T-helper 1 cell treated with Interleukin-12 subunit alpha and Interleukin-12 subunit beta and Interleukin-4 antibody, amounts not matched to agents 30 μg/mL and 1 μg/mL, for 36 hours (primary cell): ENCODE results near the gene SLC1A5.
A peak's percentile ranks its signal among the peaks of the same experiment; 100 is the strongest.
"Not testable (repeated sequence)": the region's sequence is repeated elsewhere in the genome, so short reads cannot be mapped to it uniquely, and the experiment has no call there.

Experiments used
- H3K27ac Mint-ChIP-seq: one replicate; pipeline ENCODE4 v1.8.0; 2021; ENCODE audit warnings: mild to moderate bottlenecking, mixed read lengths
- H3K27me3 Mint-ChIP-seq: one replicate; pipeline ENCODE4 v1.8.0; 2021; ENCODE audit warnings: low read depth, mixed read lengths
- H3K36me3 Mint-ChIP-seq: one replicate; pipeline ENCODE4 v1.8.0; 2021; ENCODE audit warnings: low read depth, mixed read lengths
- H3K4me1 Mint-ChIP-seq: one replicate; pipeline ENCODE4 v1.8.0; 2021; ENCODE audit warnings: low read depth, mixed read lengths
- H3K4me3 Mint-ChIP-seq: one replicate; pipeline ENCODE4 v1.8.0; 2021; ENCODE audit warnings: mild to moderate bottlenecking, moderate library complexity, mixed read lengths
- H3K9me3 Mint-ChIP-seq: one replicate; pipeline ENCODE4 v1.8.0; 2021; ENCODE audit warnings: mixed read lengths

The SLC1A5 gene

GRCh38 chr19:46813839-46814358 lies 25.5 kb upstream of the SLC1A5 start:
- H3K4me3 Mint-ChIP-seq = no peak overlapping the region
- peaks cover 2% of the 10 kb centered on the region for H3K4me1 Mint-ChIP-seq
- no peaks in the 10 kb centered on the region for H3K36me3 Mint-ChIP-seq
- no peak overlapping the region for H3K27ac Mint-ChIP-seq
- H3K9me3 Mint-ChIP-seq = no peaks in the 10 kb centered on the region
- no peaks in the 10 kb centered on the region for H3K27me3 Mint-ChIP-seq

GRCh38 chr19:46812977-46813838 lies 24.8 kb upstream of the SLC1A5 start:
- Mint-ChIP-seq H3K27me3 (no peaks in the 10 kb centered on the region), H3K9me3 (no peaks in the 10 kb centered on the region), H3K4me1 (peaks cover 2% of the 10 kb centered on the region), H3K27ac (no peak overlapping the region), H3K36me3 (no peaks in the 10 kb centered on the region), H3K4me3 (no peak overlapping the region)

GRCh38 chr19:46809534-46810272 lies 21.3 kb upstream of the SLC1A5 start:
- H3K9me3 Mint-ChIP-seq = no peaks in the 10 kb centered on the region
- no peak overlapping the region for H3K4me3 Mint-ChIP-seq
- no peaks in the 10 kb centered on the region for H3K36me3 Mint-ChIP-seq
- no peaks in the 10 kb centered on the region for H3K27me3 Mint-ChIP-seq
- no peaks in the 10 kb centered on the region for H3K4me1 Mint-ChIP-seq
- no peak overlapping the region for H3K27ac Mint-ChIP-seq

GRCh38 chr19:46806656-46807055 lies 18.3 kb upstream of the SLC1A5 start:
- Mint-ChIP-seq H3K27ac (no peak overlapping the region), H3K9me3 (no peaks in the 10 kb centered on the region), H3K4me3 (no peak overlapping the region), H3K27me3 (no peaks in the 10 kb centered on the region), H3K36me3 (no peaks in the 10 kb centered on the region), H3K4me1 (no peaks in the 10 kb centered on the region)

- not testable (repeated sequence) for H3K4me3 Mint-ChIP-seq, H3K9me3 Mint-ChIP-seq, H3K27ac Mint-ChIP-seq, H3K36me3 Mint-ChIP-seq, H3K27me3 Mint-ChIP-seq, H3K4me1 Mint-ChIP-seq
These were observed 16.0 kb upstream of the SLC1A5 start for GRCh38 chr19:46804432-46804831.

- no peaks in the 10 kb centered on the region for H3K36me3 Mint-ChIP-seq
- H3K4me1 Mint-ChIP-seq = no peaks in the 10 kb centered on the region
- H3K9me3 Mint-ChIP-seq = no peaks in the 10 kb centered on the region
- peaks cover 2% of the 10 kb centered on the region for H3K27me3 Mint-ChIP-seq
- no peak overlapping the region for H3K27ac Mint-ChIP-seq
- no peak overlapping the region for H3K4me3 Mint-ChIP-seq
These were observed 15.2 kb upstream of the SLC1A5 start for GRCh38 chr19:46803555-46803954.

- no peaks in the 10 kb centered on the region for H3K9me3 Mint-ChIP-seq
- no peak overlapping the region for H3K27ac Mint-ChIP-seq
- H3K4me3 Mint-ChIP-seq = no peak overlapping the region
- H3K36me3 Mint-ChIP-seq = no peaks in the 10 kb centered on the region
- no peaks in the 10 kb centered on the region for H3K4me1 Mint-ChIP-seq
- H3K27me3 Mint-ChIP-seq = peaks cover 4% of the 10 kb centered on the region
These were observed 13.8 kb upstream of the SLC1A5 start for GRCh38 chr19:46802152-46802551.

GRCh38 chr19:46798713-46799112 lies 10.3 kb upstream of the SLC1A5 start:
- Mint-ChIP-seq H3K9me3 (no peaks in the 10 kb centered on the region), H3K4me1 (no peaks in the 10 kb centered on the region), H3K36me3 (no peaks in the 10 kb centered on the region), H3K4me3 (no peak overlapping the region), H3K27ac (no peak overlapping the region), H3K27me3 (peaks cover 7% of the 10 kb centered on the region)

GRCh38 chr19:46797881-46798280 lies 9.5 kb upstream of the SLC1A5 start:
- peaks cover 10% of the 10 kb centered on the region for H3K27me3 Mint-ChIP-seq
- H3K4me3 Mint-ChIP-seq = no peak overlapping the region
- no peaks in the 10 kb centered on the region for H3K9me3 Mint-ChIP-seq
- H3K27ac Mint-ChIP-seq = no peak overlapping the region
- H3K36me3 Mint-ChIP-seq = no peaks in the 10 kb centered on the region
- H3K4me1 Mint-ChIP-seq = peaks cover 2% of the 10 kb centered on the region

- Mint-ChIP-seq H3K4me3 (peak overlapping the region; percentile 47), H3K36me3 (no peaks in the 10 kb centered on the region), H3K4me1 (peaks cover 28% of the 10 kb centered on the region), H3K27me3 (peaks cover 5% of the 10 kb centered on the region), H3K9me3 (no peaks in the 10 kb centered on the region), H3K27ac (peak overlapping the region; percentile 75)
These were observed 3.5 kb upstream of the SLC1A5 start for GRCh38 chr19:46791944-46792343.

- Mint-ChIP-seq H3K9me3 (no peaks in the 10 kb centered on the region), H3K27me3 (peaks cover 5% of the 10 kb centered on the region), H3K27ac (no peak overlapping the region), H3K4me1 (peaks cover 47% of the 10 kb centered on the region), H3K4me3 (no peak overlapping the region), H3K36me3 (peaks cover 18% of the 10 kb centered on the region)
These were observed 977 bp upstream of the SLC1A5 start for GRCh38 chr19:46789371-46789770.

- Mint-ChIP-seq H3K4me3 (peak overlapping the region; percentile 97), H3K27ac (peak overlapping the region; percentile 74), H3K27me3 (peaks cover 5% of the 10 kb centered on the region), H3K4me1 (peaks cover 51% of the 10 kb centered on the region), H3K9me3 (no peaks in the 10 kb centered on the region), H3K36me3 (peaks cover 22% of the 10 kb centered on the region)
These were observed 559 bp upstream of the SLC1A5 start for GRCh38 chr19:46788968-46789338.

GRCh38 chr19:46787331-46788261 lies 798 bp downstream of the SLC1A5 start:
- Mint-ChIP-seq H3K36me3 (peaks cover 35% of the 10 kb centered on the region), H3K4me1 (peaks cover 61% of the 10 kb centered on the region), H3K9me3 (no peaks in the 10 kb centered on the region), H3K4me3 (peak overlapping the region; percentile 97), H3K27ac (peak overlapping the region; percentile 95), H3K27me3 (no peaks in the 10 kb centered on the region)

- Mint-ChIP-seq H3K27me3 (no peaks in the 10 kb centered on the region), H3K4me1 (peaks cover 58% of the 10 kb centered on the region), H3K27ac (peak overlapping the region; percentile 95)
These were observed 1.4 kb downstream of the SLC1A5 start for GRCh38 chr19:46787040-46787330.

More at GRCh38 chr19:46787040-46787330, 1.4 kb downstream of the SLC1A5 start:
- no peaks in the 10 kb centered on the region for H3K9me3 Mint-ChIP-seq
- peaks cover 39% of the 10 kb centered on the region for H3K36me3 Mint-ChIP-seq
- peak overlapping the region; percentile 97 for H3K4me3 Mint-ChIP-seq
